ENCODE measurements around the gene PPM1E.

DNA sequence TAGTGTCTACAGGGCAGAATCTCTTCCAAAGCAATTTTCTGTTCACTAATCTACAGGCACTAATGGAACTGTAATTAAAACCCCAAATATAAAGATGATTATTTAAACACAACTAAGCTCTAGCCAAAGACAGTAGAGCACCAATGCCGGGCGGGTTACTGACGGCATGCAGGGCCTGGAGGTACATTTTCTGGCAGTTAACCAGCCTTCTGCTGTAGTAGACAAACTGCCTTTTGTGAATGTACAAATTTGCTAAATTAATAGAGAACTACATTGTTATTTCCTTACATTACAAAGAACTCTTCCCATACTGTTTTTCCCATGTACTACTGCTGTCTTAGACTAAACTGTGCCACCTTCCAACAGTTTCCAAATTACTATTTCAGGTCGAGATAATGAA is 243.2 kb downstream of the PPM1E start:
- TF ChIP-seq POLR2A (IDR thresholded peaks at IDR 0.05) (no peak), POLR2AphosphoS5 (IDR thresholded peaks at IDR 0.05) (no peak)
- TF ChIP-seq, protein P1, sequence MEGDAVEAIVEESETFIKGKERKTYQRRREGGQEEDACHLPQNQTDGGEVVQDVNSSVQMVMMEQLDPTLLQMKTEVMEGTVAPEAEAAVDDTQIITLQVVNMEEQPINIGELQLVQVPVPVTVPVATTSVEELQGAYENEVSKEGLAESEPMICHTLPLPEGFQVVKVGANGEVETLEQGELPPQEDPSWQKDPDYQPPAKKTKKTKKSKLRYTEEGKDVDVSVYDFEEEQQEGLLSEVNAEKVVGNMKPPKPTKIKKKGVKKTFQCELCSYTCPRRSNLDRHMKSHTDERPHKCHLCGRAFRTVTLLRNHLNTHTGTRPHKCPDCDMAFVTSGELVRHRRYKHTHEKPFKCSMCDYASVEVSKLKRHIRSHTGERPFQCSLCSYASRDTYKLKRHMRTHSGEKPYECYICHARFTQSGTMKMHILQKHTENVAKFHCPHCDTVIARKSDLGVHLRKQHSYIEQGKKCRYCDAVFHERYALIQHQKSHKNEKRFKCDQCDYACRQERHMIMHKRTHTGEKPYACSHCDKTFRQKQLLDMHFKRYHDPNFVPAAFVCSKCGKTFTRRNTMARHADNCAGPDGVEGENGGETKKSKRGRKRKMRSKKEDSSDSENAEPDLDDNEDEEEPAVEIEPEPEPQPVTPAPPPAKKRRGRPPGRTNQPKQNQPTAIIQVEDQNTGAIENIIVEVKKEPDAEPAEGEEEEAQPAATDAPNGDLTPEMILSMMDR (IDR thresholded peaks at IDR 0.05), result no peak

All from transverse colon (tissue), 4 donors.